Measurements from ENCODE around the gene MALRD1. TPM values are rescaled to one million over a fixed set of nuclear protein-coding genes. Genes with fewer than 3 reads are reported as not detected.
A peak's percentile ranks its signal among the peaks of the same experiment; 100 is the strongest.

MALRD1 gene
- total RNA-seq, 1 experiment from 2014 or later, result not detected

DNA sequence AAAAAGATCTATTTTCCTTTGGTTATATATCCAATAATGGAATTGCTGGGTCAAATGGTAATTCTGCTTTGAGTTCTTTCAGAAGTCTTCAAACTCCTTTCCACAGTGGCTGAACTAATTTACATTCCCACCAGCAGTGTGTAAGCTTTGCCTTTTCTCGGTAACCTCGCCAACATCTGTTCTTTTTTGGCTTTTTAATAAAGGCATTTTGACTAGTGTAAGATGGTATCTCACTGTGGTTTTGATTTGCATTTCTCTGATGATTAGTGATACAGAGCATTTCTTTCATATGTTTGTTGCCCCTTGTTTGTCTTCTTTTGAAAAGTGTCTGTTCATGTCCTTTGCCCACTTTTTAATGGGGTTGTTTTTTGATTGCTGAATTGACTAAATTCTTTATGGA is 285.0 kb downstream of the MALRD1 start:
- BruUV-seq (replicated peaks), result no TSS peak
- intact Hi-C loops (cut with micrococcal nuclease; ENCODE audit: unreplicated experiment), result no loop called here
- ATAC-seq, result no peak
- H3K9me3 ChIP-seq (ENCODE audit: control insufficient read depth, insufficient read depth, low read depth, low read length), result no peaks in the 10 kb centered on the region
- H3K4me3 ChIP-seq (ENCODE audit: low read depth in 2 of 2, low read length in 2 of 2), result no peak overlapping the region
- no peak for DNase-seq (ENCODE audit: low read depth, low spot score)
- H3K27ac ChIP-seq (ENCODE audit: low read length), result no peak overlapping the region
- TF ChIP-seq, protein P1, sequence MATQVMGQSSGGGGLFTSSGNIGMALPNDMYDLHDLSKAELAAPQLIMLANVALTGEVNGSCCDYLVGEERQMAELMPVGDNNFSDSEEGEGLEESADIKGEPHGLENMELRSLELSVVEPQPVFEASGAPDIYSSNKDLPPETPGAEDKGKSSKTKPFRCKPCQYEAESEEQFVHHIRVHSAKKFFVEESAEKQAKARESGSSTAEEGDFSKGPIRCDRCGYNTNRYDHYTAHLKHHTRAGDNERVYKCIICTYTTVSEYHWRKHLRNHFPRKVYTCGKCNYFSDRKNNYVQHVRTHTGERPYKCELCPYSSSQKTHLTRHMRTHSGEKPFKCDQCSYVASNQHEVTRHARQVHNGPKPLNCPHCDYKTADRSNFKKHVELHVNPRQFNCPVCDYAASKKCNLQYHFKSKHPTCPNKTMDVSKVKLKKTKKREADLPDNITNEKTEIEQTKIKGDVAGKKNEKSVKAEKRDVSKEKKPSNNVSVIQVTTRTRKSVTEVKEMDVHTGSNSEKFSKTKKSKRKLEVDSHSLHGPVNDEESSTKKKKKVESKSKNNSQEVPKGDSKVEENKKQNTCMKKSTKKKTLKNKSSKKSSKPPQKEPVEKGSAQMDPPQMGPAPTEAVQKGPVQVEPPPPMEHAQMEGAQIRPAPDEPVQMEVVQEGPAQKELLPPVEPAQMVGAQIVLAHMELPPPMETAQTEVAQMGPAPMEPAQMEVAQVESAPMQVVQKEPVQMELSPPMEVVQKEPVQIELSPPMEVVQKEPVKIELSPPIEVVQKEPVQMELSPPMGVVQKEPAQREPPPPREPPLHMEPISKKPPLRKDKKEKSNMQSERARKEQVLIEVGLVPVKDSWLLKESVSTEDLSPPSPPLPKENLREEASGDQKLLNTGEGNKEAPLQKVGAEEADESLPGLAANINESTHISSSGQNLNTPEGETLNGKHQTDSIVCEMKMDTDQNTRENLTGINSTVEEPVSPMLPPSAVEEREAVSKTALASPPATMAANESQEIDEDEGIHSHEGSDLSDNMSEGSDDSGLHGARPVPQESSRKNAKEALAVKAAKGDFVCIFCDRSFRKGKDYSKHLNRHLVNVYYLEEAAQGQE (IDR thresholded peaks at IDR 0.05; ENCODE audit: insufficient read depth in 1 of 2, low read depth in 2 of 2, low read length in 1 of 2), result no peak
- TF ChIP-seq CTCF (IDR thresholded peaks at IDR 0.05) (no peak), SIN3A (IDR thresholded peaks at IDR 0.05; ENCODE audit: borderline replicate concordance, insufficient read depth, low read depth, low read length) (no peak), POLR2AphosphoS5 (IDR thresholded peaks at IDR 0.05; ENCODE audit: low read depth, low read length) (no peak), TCF7L2 (IDR thresholded peaks at IDR 0.05; ENCODE audit: low read depth, low read length) (no peak)
- no peaks in the 10 kb centered on the region for H3K27me3 ChIP-seq (ENCODE audit: control insufficient read depth, insufficient read depth, low read length)
- in situ Hi-C loops (cut with HindIII; ENCODE audit: low pct_unique_long_range_greater_than_20kb, low sequenced_read_pairs), result no loop called here
- no peaks in the 10 kb centered on the region for H3K4me1 ChIP-seq (ENCODE audit: control insufficient read depth, insufficient read depth, low read length)
- ChIA-PET POLR2A (no interaction called here), CTCF (no interaction called here)
- H3K36me3 ChIP-seq (ENCODE audit: control insufficient read depth, insufficient read depth, low read length), result no peaks in the 10 kb centered on the region

DNA sequence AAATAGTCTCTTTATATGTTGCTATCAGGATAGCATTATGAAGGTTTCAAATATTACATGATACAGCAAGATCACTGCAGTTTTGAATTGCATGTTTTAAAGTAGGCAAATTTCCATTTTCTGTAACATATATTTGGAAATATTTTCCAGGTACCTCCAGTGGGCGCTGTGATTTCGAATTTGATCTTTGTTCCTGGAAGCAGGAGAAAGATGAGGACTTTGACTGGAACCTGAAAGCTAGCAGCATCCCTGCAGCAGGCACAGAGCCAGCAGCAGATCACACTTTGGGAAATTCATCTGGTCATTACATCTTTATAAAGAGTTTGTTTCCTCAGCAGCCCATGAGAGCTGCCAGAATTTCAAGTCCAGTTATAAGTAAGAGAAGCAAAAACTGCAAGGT is 299.0 kb downstream of the MALRD1 start:
- ChIA-PET CTCF (no interaction called here), POLR2A (no interaction called here)
- intact Hi-C loops (cut with micrococcal nuclease; ENCODE audit: unreplicated experiment) (no loop called here), in situ Hi-C loops (cut with HindIII; ENCODE audit: low pct_unique_long_range_greater_than_20kb, low sequenced_read_pairs) (no loop called here)
- H3K27ac ChIP-seq (ENCODE audit: low read length), result no peak overlapping the region
- no TSS peak for BruUV-seq (replicated peaks)
- H3K27me3 ChIP-seq (ENCODE audit: control insufficient read depth, insufficient read depth, low read length), result no peaks in the 10 kb centered on the region
- DNase-seq (ENCODE audit: low read depth, low spot score) (no peak), ATAC-seq (no peak)
- H3K4me3 ChIP-seq (ENCODE audit: low read depth in 2 of 2, low read length in 2 of 2), result no peak overlapping the region
- no peaks in the 10 kb centered on the region for H3K4me1 ChIP-seq (ENCODE audit: control insufficient read depth, insufficient read depth, low read length)
- H3K36me3 ChIP-seq (ENCODE audit: control insufficient read depth, insufficient read depth, low read length), result no peaks in the 10 kb centered on the region
- no peak for TF ChIP-seq POLR2AphosphoS5 (IDR thresholded peaks at IDR 0.05; ENCODE audit: low read depth, low read length)
- peak; percentile 16; the same call in 1 of the 2 replicates for TF ChIP-seq CTCF (IDR thresholded peaks at IDR 0.05)
- no peak for TF ChIP-seq TCF7L2 (IDR thresholded peaks at IDR 0.05; ENCODE audit: low read depth, low read length)
- no peaks in the 10 kb centered on the region for H3K9me3 ChIP-seq (ENCODE audit: control insufficient read depth, insufficient read depth, low read depth, low read length)

- Histone ChIP-seq H3K4me3 (ENCODE audit: low read depth in 2 of 2, low read length in 2 of 2) (no peak overlapping the region), H3K36me3 (ENCODE audit: control insufficient read depth, insufficient read depth, low read length) (no peaks in the 10 kb centered on the region), H3K9me3 (ENCODE audit: control insufficient read depth, insufficient read depth, low read depth, low read length) (no peaks in the 10 kb centered on the region), H3K27ac (ENCODE audit: low read length) (no peak overlapping the region), H3K27me3 (ENCODE audit: control insufficient read depth, insufficient read depth, low read length) (no peaks in the 10 kb centered on the region), H3K4me1 (ENCODE audit: control insufficient read depth, insufficient read depth, low read length) (no peaks in the 10 kb centered on the region)
- intact Hi-C loops (cut with micrococcal nuclease; ENCODE audit: unreplicated experiment), result no loop called here
- ATAC-seq (no peak), DNase-seq (ENCODE audit: low read depth, low spot score) (no peak)
- TF ChIP-seq POLR2AphosphoS5 (IDR thresholded peaks at IDR 0.05; ENCODE audit: low read depth, low read length) (no peak), TCF7L2 (IDR thresholded peaks at IDR 0.05; ENCODE audit: low read depth, low read length) (no peak), SIN3A (IDR thresholded peaks at IDR 0.05; ENCODE audit: borderline replicate concordance, insufficient read depth, low read depth, low read length) (no peak), CTCF (IDR thresholded peaks at IDR 0.05) (no peak)
- TF ChIP-seq, protein P1 (IDR thresholded peaks at IDR 0.05; ENCODE audit: insufficient read depth in 1 of 2, low read depth in 2 of 2, low read length in 1 of 2), result no peak
- ChIA-PET CTCF (no interaction called here), POLR2A (no interaction called here)
- in situ Hi-C loops (cut with HindIII; ENCODE audit: low pct_unique_long_range_greater_than_20kb, low sequenced_read_pairs), result no loop called here
- BruUV-seq (replicated peaks), result no TSS peak
Observed at GRCh38 chr10:19367176-19367575, 318.6 kb downstream of the MALRD1 start.

Measured in Panc1 (cell line).